Activated naive CD8-positive, alpha-beta T cell treated with anti-CD3 and anti-CD28 coated beads, Interleukin-2, amount 50 U/mL, for 24 hours (primary cell): ENCODE results near the gene UBTFL1.
"Not testable (repeated sequence)": the region's sequence is repeated elsewhere in the genome, so short reads cannot be mapped to it uniquely, and the experiment has no call there.

Experiments
- ATAC-seq: fragments of 150-1000 bp; cut with Tn5 transposase; one replicate; pipeline ENCODE4 v1.10.0; 2021
- DNase-seq: peaks from one replicate; pipeline ENCODE4 v3.0.0; 2021
- H3K27ac Mint-ChIP-seq: one replicate; pipeline ENCODE4 v1.8.0; 2021; ENCODE audit warnings: mild to moderate bottlenecking, mixed read lengths
- H3K27me3 Mint-ChIP-seq: one replicate; pipeline ENCODE4 v1.8.0; 2021; ENCODE audit warnings: mixed read lengths
- H3K36me3 Mint-ChIP-seq: one replicate; pipeline ENCODE4 v1.8.0; 2021; ENCODE audit warnings: low read depth, mixed read lengths
- H3K4me1 Mint-ChIP-seq: one replicate; pipeline ENCODE4 v1.8.0; 2021; ENCODE audit warnings: mixed read lengths
- H3K4me3 Mint-ChIP-seq: one replicate; pipeline ENCODE4 v1.8.0; 2021; ENCODE audit warnings: mild to moderate bottlenecking, moderate library complexity, mixed read lengths
- H3K9me3 Mint-ChIP-seq: one replicate; pipeline ENCODE4 v1.8.0; 2021; ENCODE audit warnings: mixed read lengths

UBTFL1 gene

GRCh38 chr11:90085650-90086049, at the start of gene UBTFL1:
Gene UBTFL1 (plus strand): TSS chr11:90085950. CDS start chr11:90085950, 0 bp downstream.
- not testable (repeated sequence) for ATAC-seq, H3K27me3 Mint-ChIP-seq, H3K36me3 Mint-ChIP-seq, H3K4me3 Mint-ChIP-seq, DNase-seq, H3K9me3 Mint-ChIP-seq, H3K27ac Mint-ChIP-seq, H3K4me1 Mint-ChIP-seq

- ATAC-seq, H3K36me3 Mint-ChIP-seq, H3K4me1 Mint-ChIP-seq, DNase-seq, H3K27ac Mint-ChIP-seq, H3K9me3 Mint-ChIP-seq, H3K27me3 Mint-ChIP-seq, H3K4me3 Mint-ChIP-seq: not testable (repeated sequence)
Measured at GRCh38 chr11:90051591-90052209, 34.0 kb upstream of the UBTFL1 start.

GRCh38 chr11:90052311-90052710, 33.4 kb upstream of the UBTFL1 start:
- DNase-seq, H3K4me3 Mint-ChIP-seq, H3K4me1 Mint-ChIP-seq, H3K36me3 Mint-ChIP-seq, H3K27ac Mint-ChIP-seq, H3K27me3 Mint-ChIP-seq, H3K9me3 Mint-ChIP-seq, ATAC-seq: not testable (repeated sequence)

GRCh38 chr11:90053545-90053944, 32.2 kb upstream of the UBTFL1 start:
- not testable (repeated sequence) for H3K4me1 Mint-ChIP-seq, DNase-seq, H3K27ac Mint-ChIP-seq, H3K4me3 Mint-ChIP-seq, H3K27me3 Mint-ChIP-seq, ATAC-seq, H3K9me3 Mint-ChIP-seq, H3K36me3 Mint-ChIP-seq

- not testable (repeated sequence) for H3K27ac Mint-ChIP-seq, H3K36me3 Mint-ChIP-seq, DNase-seq, ATAC-seq, H3K4me3 Mint-ChIP-seq, H3K27me3 Mint-ChIP-seq, H3K9me3 Mint-ChIP-seq, H3K4me1 Mint-ChIP-seq
Measured at GRCh38 chr11:90088731-90089130, 3.0 kb downstream of the UBTFL1 start.

- not testable (repeated sequence) for H3K4me1 Mint-ChIP-seq, DNase-seq, H3K9me3 Mint-ChIP-seq, ATAC-seq, H3K36me3 Mint-ChIP-seq, H3K27me3 Mint-ChIP-seq, H3K27ac Mint-ChIP-seq, H3K4me3 Mint-ChIP-seq
Measured at GRCh38 chr11:90095230-90095924, 9.6 kb downstream of the UBTFL1 start.

GRCh38 chr11:90098261-90098660, 12.5 kb downstream of the UBTFL1 start:
- H3K27ac Mint-ChIP-seq, H3K36me3 Mint-ChIP-seq, H3K9me3 Mint-ChIP-seq, H3K4me1 Mint-ChIP-seq, ATAC-seq, H3K27me3 Mint-ChIP-seq, H3K4me3 Mint-ChIP-seq, DNase-seq: not testable (repeated sequence)

GRCh38 chr11:90100431-90100830, 14.7 kb downstream of the UBTFL1 start:
- Mint-ChIP-seq H3K27ac (peak overlapping the region; percentile 1), H3K4me1 (peaks cover 8% of the 10 kb centered on the region), H3K36me3 (no peaks in the 10 kb centered on the region), H3K4me3 (no peak overlapping the region), H3K9me3 (no peaks in the 10 kb centered on the region), H3K27me3 (no peaks in the 10 kb centered on the region)
- DNase-seq (no peak), ATAC-seq (no peak)

- no peak overlapping the region for H3K27ac Mint-ChIP-seq
- H3K9me3 Mint-ChIP-seq: no peaks in the 10 kb centered on the region
- ATAC-seq (no peak), DNase-seq (no peak)
- H3K4me1 Mint-ChIP-seq: no peaks in the 10 kb centered on the region
- H3K36me3 Mint-ChIP-seq: no peaks in the 10 kb centered on the region
- peaks cover 4% of the 10 kb centered on the region for H3K27me3 Mint-ChIP-seq
- no peak overlapping the region for H3K4me3 Mint-ChIP-seq
Measured at GRCh38 chr11:90113541-90113940, 27.8 kb downstream of the UBTFL1 start.

GRCh38 chr11:90120191-90120590, 34.4 kb downstream of the UBTFL1 start:
- ATAC-seq (no peak), DNase-seq (no peak)
- Mint-ChIP-seq H3K27me3 (no peaks in the 10 kb centered on the region), H3K9me3 (no peaks in the 10 kb centered on the region), H3K36me3 (no peaks in the 10 kb centered on the region), H3K27ac (no peak overlapping the region), H3K4me3 (no peak overlapping the region), H3K4me1 (no peaks in the 10 kb centered on the region)

GRCh38 chr11:90124371-90124770, 38.6 kb downstream of the UBTFL1 start:
- no peak overlapping the region for H3K27ac Mint-ChIP-seq
- DNase-seq (no peak), ATAC-seq (no peak)
- no peak overlapping the region for H3K4me3 Mint-ChIP-seq
- H3K36me3 Mint-ChIP-seq: no peaks in the 10 kb centered on the region
- H3K9me3 Mint-ChIP-seq: no peaks in the 10 kb centered on the region
- no peaks in the 10 kb centered on the region for H3K4me1 Mint-ChIP-seq
- H3K27me3 Mint-ChIP-seq: no peaks in the 10 kb centered on the region

- Mint-ChIP-seq H3K9me3 (no peaks in the 10 kb centered on the region), H3K36me3 (no peaks in the 10 kb centered on the region), H3K27ac (no peak overlapping the region), H3K4me1 (no peaks in the 10 kb centered on the region), H3K27me3 (peaks cover 3% of the 10 kb centered on the region), H3K4me3 (no peak overlapping the region)
- ATAC-seq (no peak), DNase-seq (no peak)
Measured at GRCh38 chr11:90124946-90125345, 39.2 kb downstream of the UBTFL1 start.

- H3K4me3 Mint-ChIP-seq: peak overlapping the region; percentile 30
- H3K27ac Mint-ChIP-seq: no peak overlapping the region
- H3K9me3 Mint-ChIP-seq: no peaks in the 10 kb centered on the region
- peaks cover 14% of the 10 kb centered on the region for H3K4me1 Mint-ChIP-seq
- H3K27me3 Mint-ChIP-seq: peaks cover 47% of the 10 kb centered on the region
- DNase-seq: no peak
- H3K36me3 Mint-ChIP-seq: no peaks in the 10 kb centered on the region
- ATAC-seq: no peak
Measured at GRCh38 chr11:90133560-90134477, 48.1 kb downstream of the UBTFL1 start.

- Mint-ChIP-seq H3K27me3 (peaks cover 46% of the 10 kb centered on the region), H3K9me3 (no peaks in the 10 kb centered on the region), H3K36me3 (no peaks in the 10 kb centered on the region), H3K27ac (no peak within 1 kb of the TSS), H3K4me3 (peak within 1 kb of the TSS; percentile 30), H3K4me1 (peaks cover 14% of the 10 kb centered on the region)
- ATAC-seq (peak; percentile 28), DNase-seq (peak; percentile 2)
Measured at GRCh38 chr11:90134478-90135003, 48.8 kb downstream of the UBTFL1 start, which contains the start of gene NAALAD2. Gene NAALAD2 (plus strand): TSS chr11:90134663. CDS start chr11:90134759, 96 bp downstream.
